ENCODE results near the gene FOLR3.
"Not testable (repeated sequence)": the region's sequence is repeated elsewhere in the genome, so short reads cannot be mapped to it uniquely, and the experiment has no call there.

The FOLR3 gene

DNA sequence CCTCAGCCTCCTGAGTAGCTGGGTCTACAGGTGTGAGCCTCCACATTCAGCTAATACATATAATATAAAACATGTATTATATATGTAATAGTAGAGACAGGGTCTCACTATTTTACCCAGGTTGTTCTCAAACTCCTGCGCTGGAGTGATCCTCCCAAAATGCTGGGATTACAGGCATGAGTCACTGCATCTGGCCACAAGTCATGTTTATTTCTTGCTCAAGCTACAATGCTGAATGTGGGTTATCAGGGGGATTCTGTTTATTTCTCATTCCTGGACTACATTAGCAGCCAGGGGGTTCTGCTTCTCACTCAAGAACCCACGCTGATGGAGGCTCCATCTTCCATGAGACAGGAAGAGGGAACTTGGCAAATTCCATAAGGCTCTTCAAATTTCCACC lies 24.8 kb downstream of the FOLR3 start:
- H3K27me3 Mint-ChIP-seq (ENCODE audit: low read depth) = peaks cover 41% of the 10 kb centered on the region
- H3K9me3 Mint-ChIP-seq = no peaks in the 10 kb centered on the region
- H3K4me3 Mint-ChIP-seq = no peak overlapping the region
- no peaks in the 10 kb centered on the region for H3K4me1 Mint-ChIP-seq (ENCODE audit: low read depth)
- no peak for DNase-seq (ENCODE audit: low spot score)
- H3K36me3 Mint-ChIP-seq (ENCODE audit: low read depth) = no peaks in the 10 kb centered on the region
- H3K27ac Mint-ChIP-seq = no peak overlapping the region

DNA sequence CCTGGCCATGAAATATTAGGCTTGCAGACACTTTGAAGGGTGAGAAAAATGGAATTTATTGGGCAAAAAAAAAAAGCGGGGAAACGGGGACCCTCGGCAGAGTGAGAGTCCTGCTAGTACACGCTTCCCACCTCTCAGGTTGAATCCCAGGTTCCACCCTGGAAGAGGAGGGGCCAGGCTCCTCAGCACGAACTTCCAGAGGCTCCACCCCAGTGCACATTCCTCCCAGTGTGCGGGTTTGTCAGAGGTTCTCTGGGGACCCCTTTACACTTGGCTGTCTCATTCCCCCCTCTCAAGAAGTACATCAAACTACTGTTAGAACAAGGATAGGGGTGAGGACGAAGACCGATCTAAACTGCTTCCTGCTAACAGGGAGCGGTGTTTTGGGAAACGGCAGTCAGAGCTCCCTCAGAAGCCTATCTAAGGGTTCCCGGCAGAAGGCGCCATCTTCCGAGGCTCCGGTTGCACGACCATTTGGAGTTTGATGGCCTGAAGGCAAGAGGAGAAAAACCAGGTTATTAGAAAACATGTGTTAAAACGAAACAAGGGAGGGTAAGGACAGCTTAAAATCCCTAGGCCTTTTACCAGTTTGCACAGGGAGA lies 27.5 kb downstream of the FOLR3 start:
- no peak for DNase-seq (ENCODE audit: low spot score)
- Mint-ChIP-seq H3K9me3 (no peaks in the 10 kb centered on the region), H3K27ac (no peak overlapping the region), H3K4me1 (ENCODE audit: low read depth) (no peaks in the 10 kb centered on the region), H3K4me3 (no peak overlapping the region), H3K27me3 (ENCODE audit: low read depth) (peaks cover 35% of the 10 kb centered on the region), H3K36me3 (ENCODE audit: low read depth) (no peaks in the 10 kb centered on the region)

DNA sequence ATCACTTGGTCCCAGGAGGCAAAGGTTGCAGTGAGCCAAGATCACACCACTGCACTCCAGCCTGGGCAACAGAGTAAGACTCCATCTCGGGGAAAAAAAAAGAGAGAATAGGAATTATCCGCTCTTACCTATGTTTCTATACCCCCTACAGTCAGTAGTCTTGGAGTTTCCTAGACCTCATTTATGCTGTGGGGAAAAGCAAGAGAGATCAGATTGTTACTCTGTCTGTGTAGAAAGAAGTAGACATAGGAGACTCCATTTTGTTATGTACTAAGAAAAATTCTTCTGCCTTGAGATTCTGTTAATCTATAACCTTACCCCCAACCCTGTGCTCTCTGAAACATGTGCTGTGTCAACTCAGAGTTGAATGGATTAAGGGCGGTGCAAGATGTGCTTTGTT lies 28.7 kb downstream of the FOLR3 start:
- H3K4me3 Mint-ChIP-seq; H3K4me1 Mint-ChIP-seq (ENCODE audit: low read depth); DNase-seq (ENCODE audit: low spot score); H3K36me3 Mint-ChIP-seq (ENCODE audit: low read depth); H3K9me3 Mint-ChIP-seq; H3K27ac Mint-ChIP-seq: not testable (repeated sequence)
- peaks cover 30% of the 10 kb centered on the region for H3K27me3 Mint-ChIP-seq (ENCODE audit: low read depth)

DNA sequence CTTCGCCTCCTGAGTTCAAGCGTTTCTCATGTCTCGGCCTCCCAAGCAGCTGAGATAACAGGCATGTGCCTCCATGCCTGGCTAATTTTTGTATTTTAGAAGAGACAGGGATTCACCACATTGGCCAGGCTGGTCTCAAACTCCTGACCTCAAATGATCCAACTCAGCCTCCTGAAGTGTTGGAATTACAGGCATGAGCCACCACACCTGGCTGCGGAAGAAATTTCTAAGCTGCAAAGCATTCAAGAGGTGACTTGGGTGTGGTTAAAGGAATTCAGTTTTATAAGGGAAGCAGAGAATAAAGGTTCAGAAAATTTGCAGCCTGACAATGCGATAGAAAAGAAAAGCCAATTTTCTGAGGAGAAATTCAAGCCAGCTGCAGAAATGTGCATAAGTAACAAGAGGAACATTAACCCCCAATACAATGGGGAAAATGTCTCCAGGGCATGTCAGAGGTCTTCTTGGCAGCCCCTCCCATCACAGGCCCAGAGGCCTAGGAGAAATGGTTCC lies 33.6 kb downstream of the FOLR3 start:
- H3K36me3 Mint-ChIP-seq (ENCODE audit: low read depth); H3K27me3 Mint-ChIP-seq (ENCODE audit: low read depth); DNase-seq (ENCODE audit: low spot score); H3K4me3 Mint-ChIP-seq; H3K27ac Mint-ChIP-seq; H3K4me1 Mint-ChIP-seq (ENCODE audit: low read depth); H3K9me3 Mint-ChIP-seq: not testable (repeated sequence)

DNA sequence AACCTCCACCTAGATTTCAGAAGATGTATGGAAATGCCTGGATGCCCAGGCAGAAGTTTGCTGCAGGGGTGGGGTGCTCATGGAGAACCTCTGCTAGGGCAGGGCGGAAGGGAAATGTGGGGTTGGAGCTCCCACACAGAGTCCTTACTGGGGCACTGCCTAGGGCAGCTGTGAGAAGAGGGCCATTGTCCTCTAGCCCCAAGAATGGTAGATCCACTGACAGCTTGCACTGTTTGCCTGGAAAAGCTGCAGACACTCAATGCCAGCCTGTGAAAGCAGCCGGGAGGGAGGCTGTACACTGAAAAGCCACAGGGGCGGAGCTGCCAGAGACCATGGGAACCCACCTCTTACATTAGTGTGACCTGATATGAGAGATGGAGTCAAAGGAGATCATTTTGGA lies 34.2 kb downstream of the FOLR3 start:
- H3K4me1 Mint-ChIP-seq (ENCODE audit: low read depth); H3K27me3 Mint-ChIP-seq (ENCODE audit: low read depth); H3K4me3 Mint-ChIP-seq; DNase-seq (ENCODE audit: low spot score); H3K36me3 Mint-ChIP-seq (ENCODE audit: low read depth); H3K9me3 Mint-ChIP-seq: not testable (repeated sequence)
- H3K27ac Mint-ChIP-seq = peak overlapping the region; percentile 8

DNA sequence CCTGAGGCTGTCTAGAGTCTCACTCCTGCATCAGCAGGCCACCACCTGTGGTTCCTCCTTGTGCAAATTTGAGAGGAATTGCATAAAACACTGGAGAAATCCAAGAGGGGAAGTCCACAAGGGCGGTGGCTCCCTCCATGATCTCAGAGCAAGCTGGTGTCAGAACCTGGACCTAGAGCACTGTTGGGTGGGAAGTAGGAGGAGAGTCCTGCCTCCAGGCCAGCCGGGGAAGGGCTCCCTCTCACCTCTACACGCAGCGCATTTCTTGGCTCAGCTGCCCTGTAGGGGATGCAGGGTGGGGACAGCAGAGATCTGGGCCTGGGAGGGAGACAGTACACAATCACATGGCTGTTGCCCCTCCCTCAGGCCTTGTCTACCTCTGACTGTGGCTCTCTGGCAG lies 36.5 kb downstream of the FOLR3 start:
- H3K4me3 Mint-ChIP-seq; H3K27ac Mint-ChIP-seq; H3K9me3 Mint-ChIP-seq; H3K36me3 Mint-ChIP-seq (ENCODE audit: low read depth); DNase-seq (ENCODE audit: low spot score); H3K4me1 Mint-ChIP-seq (ENCODE audit: low read depth); H3K27me3 Mint-ChIP-seq (ENCODE audit: low read depth): not testable (repeated sequence)

DNA sequence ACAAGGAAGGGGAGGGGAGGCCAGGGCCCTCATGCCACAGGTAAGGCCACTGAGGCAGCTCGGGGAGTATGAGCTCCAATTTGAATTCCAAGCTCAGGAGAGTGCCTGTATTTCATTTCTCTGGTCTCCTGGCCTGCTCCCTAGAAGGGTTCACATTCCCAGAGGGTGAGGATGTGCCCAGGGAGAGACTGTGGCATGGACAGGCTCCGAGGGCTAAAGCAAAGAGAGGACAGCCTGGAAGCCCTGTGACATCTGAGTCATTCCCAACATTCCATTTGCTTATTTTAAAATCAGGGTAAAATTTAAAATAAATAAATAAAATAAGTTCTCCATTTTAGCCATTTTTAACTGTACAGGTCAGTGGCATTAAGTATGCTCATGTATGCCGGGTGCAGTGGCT lies 37.8 kb downstream of the FOLR3 start:
- Mint-ChIP-seq H3K9me3 (no peaks in the 10 kb centered on the region), H3K4me1 (ENCODE audit: low read depth) (peaks cover 7% of the 10 kb centered on the region), H3K4me3 (no peak overlapping the region), H3K27ac (no peak overlapping the region), H3K27me3 (ENCODE audit: low read depth) (no peaks in the 10 kb centered on the region), H3K36me3 (ENCODE audit: low read depth) (no peaks in the 10 kb centered on the region)
- no peak for DNase-seq (ENCODE audit: low spot score)

DNA sequence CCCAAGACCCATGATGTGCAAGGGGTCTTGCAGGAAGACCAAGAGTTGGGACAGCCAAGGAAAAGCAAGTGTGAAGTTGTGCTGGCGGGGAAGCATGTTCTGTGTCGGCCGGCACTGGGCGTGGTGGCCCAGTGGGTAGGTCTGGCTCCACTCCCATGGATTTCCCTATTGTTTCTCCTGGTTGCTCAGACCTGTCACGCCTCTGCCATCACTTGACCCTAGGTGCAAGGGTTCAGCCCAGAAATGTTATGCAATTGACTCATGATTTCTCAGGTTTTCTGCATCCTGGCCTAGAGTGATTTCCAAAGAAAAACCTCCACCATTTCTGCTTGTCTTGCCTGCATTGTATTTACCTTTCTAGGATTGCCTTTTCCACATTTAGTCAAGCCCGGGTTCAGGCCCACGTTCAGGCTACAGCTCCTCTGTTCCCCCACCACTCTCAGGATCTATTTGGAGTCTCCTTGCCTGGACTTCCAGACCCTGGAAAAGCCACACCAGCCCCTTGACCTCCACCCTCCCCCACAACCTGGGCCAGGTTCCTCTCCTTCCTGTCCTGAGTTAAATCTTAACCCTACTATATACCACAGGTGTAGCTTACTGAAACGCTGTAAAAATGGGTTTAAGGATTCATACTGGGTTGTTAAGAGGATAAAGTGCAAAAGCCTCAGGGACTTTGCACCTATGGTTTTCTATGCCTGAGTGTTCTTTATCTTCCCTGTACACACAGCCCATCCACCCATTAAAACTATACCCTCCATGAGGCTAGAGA lies 39.0 kb downstream of the FOLR3 start:
- H3K4me3 Mint-ChIP-seq = no peak overlapping the region
- no peaks in the 10 kb centered on the region for H3K36me3 Mint-ChIP-seq (ENCODE audit: low read depth)
- DNase-seq (ENCODE audit: low spot score) = no peak
- H3K9me3 Mint-ChIP-seq = no peaks in the 10 kb centered on the region
- no peaks in the 10 kb centered on the region for H3K27me3 Mint-ChIP-seq (ENCODE audit: low read depth)
- no peak overlapping the region for H3K27ac Mint-ChIP-seq
- peaks cover 7% of the 10 kb centered on the region for H3K4me1 Mint-ChIP-seq (ENCODE audit: low read depth)

DNA sequence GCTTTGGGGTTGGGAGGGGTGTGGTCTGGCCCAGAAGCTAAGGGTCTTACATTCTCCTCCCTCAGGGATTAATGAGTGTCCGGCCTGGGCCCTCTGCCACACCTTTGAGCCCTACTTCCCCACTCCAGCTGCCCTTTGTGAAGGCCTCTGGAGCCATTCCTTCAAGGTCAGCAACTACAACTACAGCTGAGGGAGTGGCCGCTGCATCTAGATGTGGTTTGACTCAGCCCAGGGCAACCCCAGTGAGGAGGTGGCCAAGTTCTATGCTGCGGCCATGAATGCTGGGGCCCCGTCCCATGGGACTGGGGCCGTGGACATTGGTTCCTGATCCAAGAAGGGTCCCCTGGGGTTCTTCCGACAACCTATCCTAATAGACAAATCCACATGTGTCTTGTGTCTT lies 42.1 kb downstream of the FOLR3 start:
- no peak for DNase-seq (ENCODE audit: low spot score)
- no peaks in the 10 kb centered on the region for H3K9me3 Mint-ChIP-seq
- peaks cover 3% of the 10 kb centered on the region for H3K27me3 Mint-ChIP-seq (ENCODE audit: low read depth)
- no peak overlapping the region for H3K4me3 Mint-ChIP-seq
- H3K36me3 Mint-ChIP-seq (ENCODE audit: low read depth) = no peaks in the 10 kb centered on the region
- no peak overlapping the region for H3K27ac Mint-ChIP-seq
- H3K4me1 Mint-ChIP-seq (ENCODE audit: low read depth) = peaks cover 3% of the 10 kb centered on the region

DNA sequence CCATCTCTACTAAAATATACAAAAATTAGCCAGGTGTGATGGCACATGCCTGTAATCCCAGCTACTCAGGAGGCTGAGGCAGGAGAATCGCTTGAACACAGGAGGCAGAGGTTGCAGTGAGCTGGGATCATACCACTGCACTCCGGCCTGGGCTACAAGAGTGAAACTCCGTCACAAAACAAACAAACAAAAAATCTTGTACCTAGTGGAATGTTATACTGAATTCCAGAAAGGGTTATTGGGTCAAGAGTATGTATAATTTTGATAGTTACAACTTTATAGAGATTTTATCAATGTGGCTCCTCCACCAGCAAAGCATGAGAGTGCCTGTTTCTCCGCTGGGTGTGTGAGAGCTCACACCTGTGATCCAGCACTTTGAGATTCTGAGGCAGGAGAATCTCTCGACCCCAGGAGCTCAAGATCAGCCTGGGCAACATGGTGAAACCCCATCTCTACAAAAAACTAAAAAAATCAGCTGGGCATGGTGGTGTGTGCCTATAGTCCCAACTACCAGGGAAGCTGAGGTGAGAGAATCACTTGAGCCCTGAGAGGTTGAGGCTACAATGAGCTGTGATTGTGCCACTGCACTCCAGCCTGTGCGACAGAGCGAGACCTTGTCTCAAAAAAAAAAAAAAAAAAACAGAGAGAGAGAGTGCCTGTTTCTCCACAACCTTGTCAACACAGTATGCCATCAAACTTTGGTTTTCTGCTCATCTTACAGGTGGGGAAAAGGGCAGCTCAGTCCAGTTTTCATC lies 43.7 kb downstream of the FOLR3 start:
- Mint-ChIP-seq H3K36me3 (ENCODE audit: low read depth) (no peaks in the 10 kb centered on the region), H3K9me3 (no peaks in the 10 kb centered on the region), H3K4me1 (ENCODE audit: low read depth) (peaks cover 5% of the 10 kb centered on the region), H3K4me3 (no peak overlapping the region), H3K27ac (no peak overlapping the region), H3K27me3 (ENCODE audit: low read depth) (peaks cover 8% of the 10 kb centered on the region)
- no peak for DNase-seq (ENCODE audit: low spot score)

DNA sequence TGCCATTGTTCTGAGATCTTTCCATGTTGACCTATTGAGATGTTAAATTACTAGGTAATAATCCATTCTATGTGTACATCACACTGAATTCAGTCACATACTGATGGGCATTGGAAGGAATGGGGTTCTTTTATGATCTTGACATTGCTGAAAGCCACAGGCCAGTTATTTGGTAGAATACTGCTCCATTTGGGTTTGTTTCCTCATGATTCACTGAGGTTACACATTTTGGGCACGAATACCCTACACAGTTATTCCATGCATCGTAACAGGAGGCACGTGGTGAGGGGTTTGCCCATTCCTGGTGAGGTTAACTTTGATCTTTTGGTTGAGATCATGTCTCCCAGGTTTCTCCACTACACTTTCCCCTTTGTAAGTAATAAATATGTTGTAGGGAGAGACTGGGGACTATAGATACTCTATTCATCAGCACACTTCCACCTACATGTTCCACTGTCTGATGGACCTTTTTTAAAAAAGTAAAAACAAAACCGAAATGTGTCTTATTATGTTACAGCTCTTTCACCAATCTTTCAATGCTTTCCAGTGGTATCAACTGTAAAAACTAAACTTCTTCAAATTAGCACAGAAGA lies 44.4 kb downstream of the FOLR3 start:
- no peaks in the 10 kb centered on the region for H3K9me3 Mint-ChIP-seq
- H3K27ac Mint-ChIP-seq = no peak overlapping the region
- H3K27me3 Mint-ChIP-seq (ENCODE audit: low read depth) = peaks cover 8% of the 10 kb centered on the region
- H3K36me3 Mint-ChIP-seq (ENCODE audit: low read depth) = no peaks in the 10 kb centered on the region
- DNase-seq (ENCODE audit: low spot score) = peak; percentile 15
- peaks cover 5% of the 10 kb centered on the region for H3K4me1 Mint-ChIP-seq (ENCODE audit: low read depth)
- no peak overlapping the region for H3K4me3 Mint-ChIP-seq

DNA sequence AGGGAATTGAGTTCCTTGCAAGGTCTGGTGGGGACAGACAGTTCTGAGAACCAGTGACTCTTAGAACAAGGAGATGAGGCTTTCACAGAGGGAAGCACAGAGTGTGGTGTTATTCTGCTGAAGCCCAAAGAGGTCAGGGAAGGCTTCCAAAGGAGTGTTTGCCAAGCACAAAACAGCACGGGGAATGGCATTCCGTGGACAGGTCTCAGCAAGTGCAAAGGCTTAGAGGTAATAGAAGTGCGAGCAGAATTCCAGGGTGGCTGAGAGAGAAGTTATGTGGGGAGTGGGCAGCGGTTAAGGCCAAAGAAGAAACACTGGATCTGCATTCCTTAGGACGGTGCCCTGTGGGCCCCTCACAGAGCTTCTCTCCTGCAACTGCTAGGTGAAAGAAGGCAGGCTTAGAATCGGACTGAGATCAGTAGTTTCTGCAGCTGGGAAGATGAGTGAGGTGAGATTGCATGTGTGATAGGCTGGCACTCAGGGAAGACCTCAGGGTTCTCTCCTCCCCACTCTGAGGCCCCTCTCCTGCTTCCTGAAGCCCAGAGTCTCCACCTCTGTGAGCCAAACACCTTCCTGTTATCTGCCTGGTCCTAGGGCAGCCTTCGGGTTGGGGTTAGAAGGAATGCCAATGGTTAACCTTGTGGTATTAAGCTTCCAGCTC lies 45.5 kb downstream of the FOLR3 start:
- not testable (repeated sequence) for H3K9me3 Mint-ChIP-seq; H3K4me3 Mint-ChIP-seq; H3K27me3 Mint-ChIP-seq (ENCODE audit: low read depth); H3K4me1 Mint-ChIP-seq (ENCODE audit: low read depth); H3K27ac Mint-ChIP-seq; H3K36me3 Mint-ChIP-seq (ENCODE audit: low read depth); DNase-seq (ENCODE audit: low spot score)

DNA sequence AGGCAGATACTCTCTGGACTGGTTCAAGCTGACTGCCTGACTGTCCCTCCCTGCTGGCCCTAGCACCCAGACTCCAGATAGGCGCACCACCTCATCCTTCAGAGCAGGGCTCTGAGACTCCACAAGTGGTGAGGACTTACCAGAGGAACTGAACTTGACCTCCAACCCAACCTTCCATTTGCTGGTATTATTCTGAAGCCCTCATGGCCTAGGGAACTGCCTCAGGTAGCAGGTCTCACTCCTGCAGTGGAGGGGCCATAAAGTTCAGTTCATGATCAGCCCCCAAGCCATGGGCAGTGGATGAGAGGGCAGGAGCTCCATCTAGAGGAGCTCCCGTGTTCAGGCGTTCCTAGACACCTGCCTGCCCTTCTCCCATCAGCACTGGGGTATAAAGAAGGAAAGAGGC lies 46.0 kb downstream of the FOLR3 start:
- H3K36me3 Mint-ChIP-seq (ENCODE audit: low read depth); H3K9me3 Mint-ChIP-seq; DNase-seq (ENCODE audit: low spot score); H3K27me3 Mint-ChIP-seq (ENCODE audit: low read depth); H3K27ac Mint-ChIP-seq; H3K4me1 Mint-ChIP-seq (ENCODE audit: low read depth); H3K4me3 Mint-ChIP-seq: not testable (repeated sequence)

DNA sequence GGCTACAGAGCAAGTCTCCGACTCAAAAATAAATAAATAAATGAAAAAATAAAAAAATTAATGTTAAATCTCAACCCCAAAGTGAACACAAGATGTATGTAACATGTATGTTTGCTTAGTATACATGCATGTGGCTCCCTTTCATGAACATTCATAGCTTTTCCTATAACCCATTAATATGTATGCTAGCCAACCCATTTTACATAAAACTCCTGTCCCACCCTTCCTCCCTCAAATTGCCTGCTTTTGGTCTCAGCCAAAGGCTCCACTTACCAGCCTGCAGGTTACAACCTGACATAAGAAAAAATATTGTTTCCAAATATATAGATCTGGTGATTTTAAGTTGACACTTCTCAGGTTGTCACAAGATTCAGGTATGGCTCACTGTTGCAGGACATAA lies 52.7 kb downstream of the FOLR3 start:
- no peak overlapping the region for H3K27ac Mint-ChIP-seq
- peaks cover 4% of the 10 kb centered on the region for H3K27me3 Mint-ChIP-seq (ENCODE audit: low read depth)
- no peaks in the 10 kb centered on the region for H3K36me3 Mint-ChIP-seq (ENCODE audit: low read depth)
- H3K4me1 Mint-ChIP-seq (ENCODE audit: low read depth) = peaks cover 2% of the 10 kb centered on the region
- H3K4me3 Mint-ChIP-seq = no peak overlapping the region
- H3K9me3 Mint-ChIP-seq = no peaks in the 10 kb centered on the region
- DNase-seq (ENCODE audit: low spot score) = no peak
